T follicular helper cell (primary cell): ENCODE data around the gene CBX7.
"Not testable (repeated sequence)": the region's sequence is repeated elsewhere in the genome, so short reads cannot be mapped to it uniquely, and the experiment has no call there.

ENCODE experiments used
- DNase-seq: peaks from one replicate; pipeline ENCODE4 v3.0.0-alpha.2; 2020; ENCODE audit warnings: low read depth

CBX7 gene

DNA sequence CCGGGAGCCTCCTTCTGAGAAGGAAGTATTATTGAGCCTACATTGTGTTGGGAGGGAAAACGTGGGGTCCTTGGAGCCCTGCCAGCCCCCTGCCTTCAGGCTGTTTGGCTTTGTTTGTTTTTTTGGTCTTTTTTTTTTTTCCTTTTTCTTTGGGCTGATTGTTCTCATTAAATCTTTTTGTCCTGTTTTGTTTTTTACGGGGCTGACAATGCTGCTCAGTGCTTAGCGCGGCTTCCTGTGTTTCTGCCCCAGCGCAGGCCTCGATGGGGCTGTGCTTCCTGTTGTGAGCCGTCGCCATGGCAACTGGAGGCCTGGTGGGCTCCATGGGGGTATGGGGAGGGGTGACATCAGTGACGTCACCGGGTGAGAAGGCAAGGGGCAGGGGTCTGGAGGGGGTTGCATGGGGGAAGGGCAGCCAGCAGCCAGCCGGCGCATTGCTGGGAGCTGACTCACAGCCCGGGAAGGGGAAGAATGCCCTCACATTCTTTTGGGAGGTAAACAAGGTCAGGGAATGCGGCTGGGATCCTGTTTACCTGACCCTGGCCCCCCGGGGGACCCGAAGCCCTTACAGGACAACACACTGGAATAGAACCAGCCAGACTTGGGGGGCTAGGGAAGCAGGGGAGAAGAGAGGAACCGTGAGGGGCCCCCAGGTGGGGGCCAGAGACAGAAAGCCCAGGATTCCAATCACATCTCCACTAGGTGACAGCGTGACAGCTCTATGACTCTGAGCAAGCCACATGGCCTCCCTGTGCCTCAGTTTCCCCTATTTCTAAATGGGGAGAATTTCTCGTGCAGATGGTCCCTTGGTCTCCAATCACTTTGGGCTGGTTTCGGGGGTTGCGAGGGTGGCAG is 22.2 kb upstream of the CBX7 start:
- DNase-seq, result peak; percentile 55

DNA sequence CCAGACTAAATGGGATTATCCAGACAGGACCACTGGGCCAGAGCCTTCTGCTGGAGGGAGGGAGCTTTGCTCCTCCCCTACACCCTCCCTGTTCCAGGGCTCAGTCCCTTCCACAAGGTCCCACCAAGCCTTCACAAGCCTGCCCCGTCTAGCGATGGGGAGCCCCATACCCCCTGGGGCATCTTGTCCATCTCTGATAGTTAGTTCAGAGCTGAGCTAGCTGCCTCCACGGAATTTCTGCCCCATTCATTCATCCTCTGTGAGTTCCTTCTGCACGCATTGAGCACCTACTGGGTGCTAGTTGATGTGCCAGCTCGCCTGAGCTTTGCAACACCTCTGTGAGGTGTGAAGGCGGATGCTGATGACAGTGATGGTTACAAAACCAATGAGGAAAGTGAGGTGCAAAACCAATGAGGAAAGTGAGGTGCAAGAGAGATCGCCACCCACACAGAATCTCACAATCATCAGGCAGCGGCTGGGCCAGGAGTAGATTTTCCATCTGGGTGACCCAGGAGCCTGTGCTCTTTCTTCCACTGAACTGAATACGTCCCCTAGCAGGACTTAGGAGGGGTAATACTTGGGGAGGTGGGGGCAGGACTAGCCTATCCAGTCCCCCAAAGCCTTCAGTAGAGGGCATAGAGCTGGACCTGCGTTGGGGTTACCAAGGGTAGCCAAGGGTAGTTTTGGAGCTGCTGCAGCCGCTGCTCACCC is 21.5 kb upstream of the CBX7 start:
- no peak for DNase-seq

DNA sequence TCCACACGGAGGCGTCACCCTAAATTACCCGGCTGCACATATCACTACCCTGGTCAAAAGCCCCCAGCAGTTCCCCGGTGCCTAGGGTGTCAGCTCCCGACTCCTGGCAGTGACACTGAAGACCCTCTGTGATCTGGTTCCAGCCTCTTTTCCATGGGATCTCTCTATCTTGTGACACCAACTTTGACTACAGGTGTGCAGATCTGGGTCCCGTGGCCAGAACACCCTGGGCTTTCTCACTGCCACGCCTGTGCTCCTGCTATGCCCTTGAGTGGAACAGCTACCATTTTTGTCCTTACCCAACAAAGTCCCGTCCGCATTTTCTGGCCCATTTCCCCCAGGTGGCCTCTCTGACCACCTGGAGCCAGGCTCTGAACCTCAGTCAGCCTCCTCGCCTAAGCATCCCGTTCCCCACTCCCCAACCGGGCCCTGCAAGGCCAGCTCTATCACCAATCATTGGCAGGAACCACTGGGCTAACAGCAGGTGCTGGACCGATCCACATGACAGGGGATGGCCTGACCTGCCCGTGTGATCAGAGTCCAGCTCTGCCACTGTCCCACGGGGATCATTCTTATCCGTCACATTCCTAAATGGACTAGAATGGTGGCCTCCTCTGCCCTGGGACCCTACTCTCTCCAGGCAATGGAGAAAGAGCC is 20.7 kb upstream of the CBX7 start:
- no peak for DNase-seq

DNA sequence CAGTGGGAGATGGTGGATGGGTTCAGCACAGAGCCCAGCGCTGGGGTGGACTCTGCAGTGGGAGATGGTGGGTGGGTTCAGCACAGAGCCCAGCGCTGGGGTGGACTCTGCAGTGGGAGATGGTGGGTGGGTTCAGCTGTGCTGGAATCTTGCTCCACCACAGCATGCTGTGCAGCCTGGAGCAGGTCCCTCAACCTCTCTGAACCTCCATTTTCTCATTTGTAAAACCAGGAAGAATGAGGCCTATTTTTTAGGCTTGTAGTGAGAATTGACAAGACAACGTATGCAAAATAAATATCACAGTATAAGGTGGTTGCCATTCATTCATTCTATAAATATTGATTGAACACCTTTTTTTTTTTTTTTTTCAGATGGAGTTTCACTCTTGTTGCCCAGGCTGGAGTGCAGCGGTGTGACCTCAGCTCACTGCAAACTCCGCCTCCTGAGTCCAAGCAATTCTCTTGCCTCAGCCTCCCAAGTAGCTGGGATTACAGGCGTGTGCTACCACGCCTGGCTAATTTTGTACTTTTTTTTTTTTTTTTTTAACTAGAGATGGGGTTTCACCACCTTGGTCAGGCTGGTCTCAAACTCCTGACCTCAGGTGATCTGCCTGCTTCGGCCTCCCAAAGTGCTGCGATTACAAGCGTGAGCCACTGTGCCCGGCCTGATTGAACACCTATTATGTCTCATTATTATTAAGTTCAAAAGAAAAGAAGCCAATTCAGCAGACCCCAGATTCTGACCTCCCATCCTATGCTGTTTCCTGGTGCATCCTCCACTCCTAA is 20.0 kb upstream of the CBX7 start:
- DNase-seq, result not testable (repeated sequence)

DNA sequence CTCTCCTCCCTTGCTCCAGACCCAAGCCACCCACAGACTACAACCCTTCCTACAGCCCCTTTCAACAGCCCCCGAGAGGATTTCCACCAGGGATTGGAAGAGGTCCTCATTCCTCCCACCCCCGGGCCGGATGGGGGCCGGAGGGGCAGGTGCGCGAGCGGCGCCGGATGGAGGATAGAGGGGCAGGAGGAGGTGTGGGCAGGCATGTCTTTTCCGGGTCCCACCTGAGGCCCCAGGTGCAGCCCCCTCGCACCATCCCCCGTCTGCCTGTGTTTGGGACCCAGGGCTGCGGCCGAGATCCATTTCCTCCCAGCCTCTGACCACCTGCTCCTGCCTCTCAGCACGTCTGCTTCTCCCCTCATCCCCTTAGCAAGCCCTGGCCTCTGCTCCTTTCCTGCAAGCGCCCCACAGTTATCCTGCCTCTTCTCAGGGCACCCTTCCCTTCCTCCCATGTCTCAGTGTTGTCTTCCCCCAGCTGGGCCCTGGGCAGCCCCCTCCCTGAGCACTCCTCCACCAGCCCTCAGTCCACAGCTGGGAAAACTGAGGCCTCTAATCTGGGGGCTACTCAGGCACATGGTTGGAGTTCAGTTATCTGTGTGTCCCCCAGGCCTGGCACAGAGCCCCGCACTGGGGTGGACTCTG is 19.3 kb upstream of the CBX7 start:
- DNase-seq, result no peak

DNA sequence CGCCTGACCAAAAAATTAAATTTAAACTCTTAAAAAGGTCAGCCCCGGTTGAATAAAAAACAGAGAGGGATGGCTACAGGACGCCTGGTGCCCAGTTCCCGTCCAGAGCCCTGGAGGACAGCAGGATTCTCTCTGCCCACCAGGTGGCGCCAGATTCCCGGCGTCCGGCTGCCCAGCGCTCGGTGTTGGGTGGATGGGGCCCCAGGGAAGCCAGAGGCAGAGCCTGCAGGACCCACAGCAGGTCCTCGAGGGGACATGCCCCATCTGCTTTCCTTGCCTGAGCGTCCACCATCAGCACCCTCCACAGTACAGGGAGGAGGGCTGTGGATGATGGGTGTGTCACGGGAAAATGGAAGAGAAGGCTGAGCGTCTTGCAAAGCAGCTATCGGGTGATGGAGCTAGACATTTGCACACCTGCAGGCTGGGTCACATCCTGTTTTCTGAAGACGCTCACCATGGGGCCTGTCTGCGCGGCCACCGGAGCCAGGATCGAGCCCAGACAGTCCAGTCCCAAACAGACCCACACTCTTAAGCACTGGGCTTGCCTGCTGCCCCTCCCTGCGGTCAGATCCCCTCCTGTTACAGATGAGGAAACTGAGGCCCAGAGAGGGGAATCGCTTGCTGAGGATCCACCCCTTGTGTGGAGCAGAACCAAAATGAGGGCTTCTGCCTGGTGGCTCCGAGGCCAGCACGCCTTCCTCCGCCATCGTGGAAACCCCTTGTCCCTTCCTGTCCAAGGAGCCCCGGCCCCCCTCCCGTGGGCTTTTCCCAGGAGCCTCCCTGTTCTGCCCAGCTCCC is 18.5 kb upstream of the CBX7 start:
- peak; percentile 68 for DNase-seq

DNA sequence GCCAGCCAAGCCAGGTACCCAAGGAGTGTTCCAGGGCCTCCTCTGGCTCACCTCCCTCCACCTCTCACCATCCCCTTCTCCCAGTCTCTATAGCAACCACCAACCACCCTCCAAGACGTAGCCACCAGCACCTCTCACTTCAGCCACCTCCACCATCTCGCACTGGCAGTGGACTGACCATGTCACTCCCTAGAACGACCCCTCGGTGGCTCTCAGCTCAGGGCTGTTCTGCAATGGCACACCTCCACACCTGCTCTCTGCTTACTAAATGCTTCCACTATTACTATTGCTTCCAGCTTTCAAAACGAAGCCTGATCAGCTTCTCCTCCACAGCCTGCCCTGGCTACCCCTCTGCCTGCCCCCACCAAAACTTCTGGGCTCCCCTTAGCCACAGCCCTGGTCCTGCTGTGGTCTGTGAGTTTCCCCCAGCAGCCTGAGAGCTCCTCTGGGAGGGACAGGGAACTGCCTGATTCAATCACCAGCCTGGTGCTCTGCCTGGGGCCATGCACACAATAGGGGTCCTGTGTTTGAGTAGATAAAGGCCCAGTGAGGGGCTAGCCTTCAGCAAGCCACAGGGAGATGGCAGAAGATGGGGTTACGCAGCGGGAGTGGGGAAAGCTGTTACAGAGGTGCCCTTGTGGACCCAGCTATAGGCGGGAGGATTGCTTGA is 17.5 kb upstream of the CBX7 start:
- DNase-seq, result no peak

DNA sequence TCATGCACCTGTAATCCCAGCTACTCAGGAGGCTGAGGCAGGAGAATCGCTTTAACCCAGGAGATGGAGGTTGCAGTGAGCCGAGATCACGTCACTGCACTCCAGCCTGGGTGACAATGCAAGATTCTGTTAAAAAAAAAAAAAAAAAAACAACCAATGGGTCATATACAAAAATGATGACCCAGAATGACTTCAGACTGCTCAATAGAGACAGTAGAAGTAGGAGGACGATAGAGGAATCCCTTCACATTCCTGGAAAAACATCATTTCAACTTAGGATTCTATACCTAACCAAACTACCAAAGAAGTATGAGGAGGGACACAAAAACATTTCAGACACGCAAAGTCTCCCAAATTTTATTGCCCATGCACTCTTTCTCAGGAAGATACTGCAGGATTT is 14.1 kb upstream of the CBX7 start:
- DNase-seq, result no peak

DNA sequence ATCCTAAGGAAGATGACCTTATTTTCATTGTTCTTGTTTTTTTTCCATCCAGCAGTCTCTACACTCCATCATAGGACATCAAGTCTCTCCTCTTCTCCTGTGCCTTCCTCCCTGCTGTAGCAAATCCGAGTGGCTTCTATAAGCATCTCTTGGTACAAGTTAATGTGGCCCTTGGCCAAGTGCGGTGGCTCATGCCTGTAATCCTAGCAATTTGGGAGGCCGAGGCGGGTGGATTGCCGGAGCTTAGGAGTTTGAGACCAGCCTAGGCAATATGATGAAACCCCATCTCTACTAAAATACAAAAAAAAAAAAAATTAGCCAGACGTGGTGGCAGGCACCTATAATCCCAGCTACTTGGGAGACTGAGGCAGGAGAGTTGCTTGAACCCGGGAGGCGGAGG is 3.6 kb upstream of the CBX7 start:
- DNase-seq, result not testable (repeated sequence)

DNA sequence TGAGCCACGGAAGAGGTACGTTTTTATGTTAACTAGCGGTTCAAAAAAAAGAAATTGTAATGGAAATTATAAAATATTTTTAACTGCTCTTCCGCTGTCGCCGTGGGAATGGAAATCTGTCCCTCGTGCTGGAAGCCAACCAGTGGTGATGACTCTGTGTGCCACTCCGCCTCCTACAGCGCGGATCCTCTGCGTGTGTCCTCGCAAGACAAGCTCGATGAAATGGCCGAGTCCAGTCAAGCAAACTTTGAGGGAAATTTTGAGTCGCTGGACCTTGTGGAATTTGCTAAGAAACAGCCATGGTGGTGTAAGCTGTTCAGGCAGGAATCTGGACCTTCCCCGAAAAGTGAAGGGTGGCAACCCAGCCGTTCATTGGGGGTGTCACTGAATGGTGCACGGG is 2.9 kb upstream of the CBX7 start:
- DNase-seq, result no peak

DNA sequence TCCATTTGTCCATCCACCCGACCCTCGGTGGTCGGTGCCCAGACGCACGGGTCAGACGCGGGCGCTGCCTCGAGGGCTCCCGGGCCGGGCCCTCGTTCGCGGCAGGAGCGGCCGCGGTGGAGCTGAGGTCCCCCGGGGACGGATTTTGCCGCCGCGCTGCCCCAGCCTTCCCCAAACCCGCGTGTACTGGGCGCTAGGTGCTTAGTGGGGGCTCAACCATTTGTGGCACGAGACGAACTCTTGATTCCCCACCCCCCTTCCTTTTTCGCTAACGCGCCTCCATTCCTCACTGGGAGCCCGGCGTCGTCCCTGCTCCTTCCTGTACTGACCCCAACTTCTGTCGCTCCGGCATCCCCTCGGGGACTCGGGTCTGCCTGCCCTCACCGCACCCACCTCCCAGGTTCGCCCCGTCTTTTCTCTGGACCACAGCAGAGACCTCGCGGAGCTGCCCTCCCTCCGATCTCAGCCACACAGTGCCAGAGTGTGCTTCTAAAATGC is 789 bp upstream of the CBX7 start:
- no peak for DNase-seq

DNA sequence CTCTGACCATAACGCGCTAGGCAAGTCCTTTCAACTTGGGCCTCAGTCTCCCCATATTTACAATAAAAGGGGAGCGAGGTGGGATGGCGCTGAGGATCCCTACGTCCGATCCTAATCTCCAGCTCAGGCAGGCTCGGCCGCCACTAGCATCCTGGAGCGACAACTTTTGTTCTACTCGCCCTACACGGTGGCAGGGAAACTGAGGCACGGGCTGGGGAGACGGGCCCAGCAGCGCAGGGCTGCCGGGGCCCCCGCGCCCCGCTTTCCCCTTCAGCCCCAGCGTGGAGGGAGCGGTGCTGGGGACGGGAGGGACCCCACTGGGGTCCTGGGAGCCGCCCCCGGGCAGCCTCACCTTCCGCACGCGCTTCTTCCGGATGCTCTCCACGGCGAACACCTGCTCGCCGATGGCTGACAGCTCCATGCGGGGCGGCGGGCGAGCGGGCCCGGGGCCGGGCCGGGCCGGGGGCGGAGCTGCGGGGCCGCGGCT is 413 bp downstream of the CBX7 start:
- no peak for DNase-seq

DNA sequence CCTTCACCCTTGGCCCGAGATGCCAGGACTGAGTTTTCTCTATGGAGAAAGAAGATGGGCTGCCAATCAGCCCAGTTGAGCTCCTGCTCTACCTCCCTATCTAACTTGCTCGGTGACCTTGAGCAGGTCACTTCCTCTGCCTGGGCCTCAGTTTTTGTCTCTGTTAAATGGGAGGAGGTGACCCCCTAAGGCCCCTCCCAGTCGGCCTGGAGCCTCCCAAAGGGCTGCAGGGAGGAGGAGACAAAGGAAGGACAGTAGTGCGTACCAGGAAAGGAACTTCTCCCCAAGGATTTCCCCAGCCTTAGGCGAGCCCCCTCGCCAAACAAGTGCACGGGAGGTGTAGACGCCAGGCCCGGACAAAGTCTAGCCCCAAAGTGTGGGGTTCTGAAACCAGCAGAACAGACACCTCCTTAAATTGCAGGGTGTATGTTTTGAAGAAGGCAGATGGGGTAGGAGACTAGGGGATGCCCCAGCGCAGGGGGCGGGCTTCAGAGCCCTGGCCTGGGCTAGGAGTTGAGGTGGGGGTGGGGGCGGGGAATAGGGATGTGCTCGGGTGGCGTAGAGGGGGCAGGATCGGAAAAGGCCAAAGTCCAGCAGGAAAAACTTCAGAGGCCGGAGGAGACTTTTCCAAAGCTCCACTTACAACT is 1.0 kb downstream of the CBX7 start:
- no peak for DNase-seq

DNA sequence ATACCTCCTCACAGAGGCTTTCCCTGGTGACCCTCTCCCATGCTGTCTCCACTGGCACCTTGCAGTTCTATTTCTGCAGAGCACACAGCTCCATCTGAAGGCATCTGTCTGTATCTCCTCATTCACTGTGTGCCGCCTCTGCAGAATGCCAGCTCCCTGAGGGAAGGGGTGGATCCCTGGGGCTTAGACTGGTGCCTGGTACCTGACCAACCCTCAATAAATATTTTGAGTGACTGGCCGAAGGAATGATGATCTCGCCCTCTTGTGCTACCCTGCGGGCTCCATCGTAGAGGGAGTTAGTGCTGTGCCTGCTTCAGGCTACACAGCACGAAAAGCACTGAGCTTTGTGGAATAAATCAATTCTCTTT is 1.6 kb downstream of the CBX7 start:
- DNase-seq, result no peak

DNA sequence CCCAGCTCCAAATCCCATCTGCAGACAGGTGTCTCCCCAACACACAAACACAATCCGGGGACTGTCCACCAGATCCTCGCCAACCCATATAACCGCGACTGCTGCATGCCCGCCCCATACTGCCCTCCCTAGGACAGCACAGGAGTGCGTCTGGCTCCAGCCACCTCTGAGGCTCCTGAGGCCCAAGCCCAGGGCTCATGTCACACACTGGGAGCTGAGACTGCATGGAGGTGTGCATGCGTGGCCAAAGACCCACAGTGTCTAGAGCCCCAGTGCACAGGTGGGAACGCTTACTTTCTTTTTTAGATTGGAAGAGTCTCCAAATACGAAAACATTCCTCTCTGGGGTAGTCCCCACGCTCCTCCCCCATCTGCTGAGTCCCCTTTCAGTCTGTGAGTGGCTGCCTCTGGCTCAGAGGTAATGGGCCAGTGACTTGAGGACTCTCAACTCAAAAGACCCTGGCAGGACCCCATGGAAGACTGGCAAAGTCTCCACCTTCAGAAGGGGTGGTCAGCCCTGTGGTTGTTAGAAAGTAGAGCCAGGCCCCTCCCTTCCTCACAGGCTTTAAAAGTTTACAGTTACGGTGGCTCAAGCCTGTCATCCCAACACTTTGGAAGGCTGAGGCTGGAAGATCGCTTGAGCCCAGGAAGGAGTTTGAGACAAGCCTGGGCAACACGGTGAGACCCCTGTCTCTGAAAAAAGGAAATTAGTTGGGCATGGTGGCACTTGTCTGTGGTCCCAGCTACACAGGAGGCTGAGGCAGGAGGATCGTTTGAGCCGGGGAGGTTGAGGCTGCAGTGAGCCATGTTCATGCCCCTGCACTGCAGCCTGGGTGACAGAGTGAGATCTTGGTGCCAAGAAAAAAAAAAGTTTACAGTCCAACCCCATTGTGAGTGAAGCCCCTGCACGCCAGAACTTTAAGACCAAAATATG is 2.3 kb downstream of the CBX7 start:
- DNase-seq, result no peak

DNA sequence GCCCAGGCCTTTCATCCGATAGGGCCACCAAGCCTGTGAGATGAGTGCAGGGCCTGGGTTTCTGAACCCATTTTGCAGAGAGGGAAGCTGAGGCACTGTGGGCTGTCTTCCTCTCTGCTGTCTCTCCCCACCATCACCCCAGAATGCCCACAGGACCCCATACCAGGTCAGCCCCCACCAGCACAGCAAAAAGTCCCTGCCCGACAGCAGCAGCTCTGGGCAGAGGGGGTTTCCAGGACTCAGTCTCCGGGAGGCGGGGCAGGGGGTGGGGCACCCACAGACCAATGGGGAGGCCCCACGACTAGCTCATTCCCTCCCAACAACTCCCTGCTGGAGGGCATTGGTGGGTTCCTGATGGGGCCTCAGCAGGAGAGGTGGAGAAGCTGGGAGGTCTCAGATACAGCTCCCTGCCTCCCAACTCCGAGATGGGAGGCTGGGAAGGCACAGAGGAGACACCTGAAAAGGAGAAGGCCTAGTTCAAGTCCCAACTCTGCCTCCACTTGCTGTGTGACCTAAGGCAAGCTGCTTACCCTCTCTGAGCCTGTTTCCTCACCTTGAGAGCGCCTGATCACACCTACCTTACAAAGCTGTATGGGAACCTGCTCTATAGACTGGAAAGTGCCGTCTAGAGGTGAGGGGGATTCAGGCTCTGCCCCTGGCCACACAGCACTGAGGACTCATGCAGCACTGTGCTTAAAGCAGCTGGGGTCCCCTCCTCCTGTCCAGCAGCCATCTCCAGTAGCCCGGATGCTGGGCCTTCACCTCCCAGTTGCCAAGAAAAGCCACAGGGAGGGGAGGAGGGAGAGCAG is 3.5 kb downstream of the CBX7 start:
- peak; percentile 66 for DNase-seq

DNA sequence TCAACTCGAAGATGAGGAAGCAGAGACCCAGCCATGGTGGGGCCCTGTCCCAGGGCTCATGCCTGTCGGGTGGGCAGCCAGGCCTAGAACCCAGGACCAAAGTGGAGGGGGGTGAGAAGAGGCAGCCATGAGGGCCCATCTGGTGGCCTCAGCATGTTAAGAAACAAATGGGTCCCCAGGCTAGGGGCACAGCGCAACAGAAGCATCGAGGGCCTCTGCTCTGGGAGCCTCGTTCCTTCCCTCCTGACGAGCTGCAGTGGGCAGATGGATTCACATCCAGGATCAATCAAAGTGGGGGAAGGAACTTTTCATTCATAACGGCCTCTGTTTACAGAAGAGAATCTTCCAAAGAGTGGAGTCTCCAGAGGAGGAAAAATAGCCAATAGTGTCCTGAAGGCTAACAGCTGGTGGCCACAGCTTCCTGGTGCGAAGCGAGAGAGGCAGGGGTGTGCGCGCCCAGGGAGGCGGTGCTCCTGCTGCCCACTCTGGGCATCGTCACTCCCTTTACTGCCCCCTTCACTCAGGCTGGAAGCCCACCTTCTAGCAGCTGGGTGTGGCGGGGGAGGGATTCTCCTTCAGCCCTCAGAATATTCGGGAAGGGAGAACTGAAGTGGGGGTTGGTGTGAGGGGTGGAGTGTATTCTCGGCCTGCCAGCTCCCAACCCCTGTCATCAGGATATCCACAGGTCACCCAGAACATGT is 4.3 kb downstream of the CBX7 start:
- no peak for DNase-seq
